GM19452 (cell line): Measurements from ENCODE around the gene NRF1.
"Not testable (repeated sequence)": the region's sequence is repeated elsewhere in the genome, so short reads cannot be mapped to it uniquely, and the experiment has no call there.

Experiments used
- ATAC-seq: cut with Tn5 transposase; IDR thresholded peaks from one replicate; pipeline ENCODE4 v1.9.1; 2021; ENCODE audit not compliant: unreplicated experiment

NRF1 gene

GRCh38 chr7:129779602-129780256 lies 168.2 kb downstream of the NRF1 start:
- no peak for ATAC-seq

GRCh38 chr7:129780257-129780973 lies 168.9 kb downstream of the NRF1 start:
- no peak for ATAC-seq

- no peak for ATAC-seq
These were observed 169.7 kb downstream of the NRF1 start for GRCh38 chr7:129780974-129781927.

GRCh38 chr7:129781928-129782817 lies 170.7 kb downstream of the NRF1 start:
- no peak for ATAC-seq

- no peak for ATAC-seq
These were observed 171.5 kb downstream of the NRF1 start for GRCh38 chr7:129782818-129783583.

GRCh38 chr7:129783584-129783919 lies 172.0 kb downstream of the NRF1 start:
- ATAC-seq = no peak

GRCh38 chr7:129784437-129784782 lies 172.9 kb downstream of the NRF1 start:
- ATAC-seq = no peak

- ATAC-seq = no peak
These were observed 173.5 kb downstream of the NRF1 start for GRCh38 chr7:129784783-129785684.

- ATAC-seq = no peak
These were observed 174.4 kb downstream of the NRF1 start for GRCh38 chr7:129785685-129786514.

- ATAC-seq = no peak
These were observed 175.5 kb downstream of the NRF1 start for GRCh38 chr7:129786825-129787563.

GRCh38 chr7:129789000-129789399 lies 177.5 kb downstream of the NRF1 start:
- no peak for ATAC-seq

- ATAC-seq = no peak
These were observed 178.1 kb downstream of the NRF1 start for GRCh38 chr7:129789652-129790051.

GRCh38 chr7:129790136-129790535 lies 178.6 kb downstream of the NRF1 start:
- no peak for ATAC-seq

- no peak for ATAC-seq
These were observed 181.2 kb downstream of the NRF1 start for GRCh38 chr7:129792721-129793120.

- ATAC-seq = no peak
These were observed 182.2 kb downstream of the NRF1 start for GRCh38 chr7:129793506-129794310.

GRCh38 chr7:129794461-129794860 lies 182.9 kb downstream of the NRF1 start:
- ATAC-seq = not testable (repeated sequence)
